Activated CD4-positive, CD25-positive, alpha-beta regulatory T cell (primary cell): ENCODE data around the gene CALML6.
"Not testable (repeated sequence)": the region's sequence is repeated elsewhere in the genome, so short reads cannot be mapped to it uniquely, and the experiment has no call there.

Source experiments
- DNase-seq, 4 experiments: peaks; one replicate each; lab custom pipeline; 2025; lab: John Stamatoyannopoulos, UW

CALML6 gene

DNA sequence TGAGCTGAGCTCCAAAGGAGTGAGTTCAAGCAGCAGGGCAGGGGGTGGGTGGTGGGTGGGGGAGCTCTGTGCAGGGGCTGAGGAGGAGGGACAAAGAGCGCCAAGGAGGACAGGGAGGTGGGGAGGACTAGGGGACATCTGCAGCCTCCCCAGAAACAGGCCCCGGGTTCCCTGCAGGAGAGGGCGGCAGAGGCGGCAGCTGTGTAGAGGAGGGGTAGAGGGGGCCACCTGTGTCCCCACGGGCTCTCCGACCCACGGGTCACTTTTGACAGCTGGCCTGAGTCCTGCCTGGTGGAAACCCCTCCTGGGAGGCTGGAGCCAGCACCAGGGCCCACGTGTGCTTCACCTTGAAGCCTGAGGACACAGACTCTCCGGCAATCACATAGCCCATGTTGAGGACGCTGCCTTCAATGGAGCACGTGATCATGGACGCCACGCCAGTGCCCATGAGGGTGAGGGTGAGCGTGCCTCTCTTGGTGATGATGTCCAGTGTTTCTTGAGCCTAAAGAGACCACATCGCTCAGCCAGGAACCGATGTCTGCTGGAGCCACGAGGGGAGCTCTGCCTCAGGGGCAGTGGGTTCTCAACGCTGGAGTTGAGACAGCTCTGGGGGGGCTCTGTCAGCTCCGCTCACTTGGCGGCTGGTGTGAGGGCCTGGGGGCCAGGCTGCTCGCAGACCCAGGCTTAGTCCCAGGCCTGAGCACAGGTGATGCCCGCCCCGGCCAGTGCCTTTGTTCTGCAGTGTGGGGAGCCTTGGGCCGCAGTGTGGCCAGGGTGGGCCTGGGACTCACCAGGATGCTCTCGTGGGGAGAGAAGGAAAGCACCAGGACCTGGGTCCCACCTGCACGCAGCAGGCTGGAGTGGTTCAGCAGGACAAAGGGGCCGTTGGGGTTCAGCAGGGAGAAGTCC, 10.6 kb downstream of the CALML6 start:
- no peak for DNase-seq

GRCh38 chr1:1926346-1926811, 11.3 kb downstream of the CALML6 start:
- DNase-seq: no peak

DNA sequence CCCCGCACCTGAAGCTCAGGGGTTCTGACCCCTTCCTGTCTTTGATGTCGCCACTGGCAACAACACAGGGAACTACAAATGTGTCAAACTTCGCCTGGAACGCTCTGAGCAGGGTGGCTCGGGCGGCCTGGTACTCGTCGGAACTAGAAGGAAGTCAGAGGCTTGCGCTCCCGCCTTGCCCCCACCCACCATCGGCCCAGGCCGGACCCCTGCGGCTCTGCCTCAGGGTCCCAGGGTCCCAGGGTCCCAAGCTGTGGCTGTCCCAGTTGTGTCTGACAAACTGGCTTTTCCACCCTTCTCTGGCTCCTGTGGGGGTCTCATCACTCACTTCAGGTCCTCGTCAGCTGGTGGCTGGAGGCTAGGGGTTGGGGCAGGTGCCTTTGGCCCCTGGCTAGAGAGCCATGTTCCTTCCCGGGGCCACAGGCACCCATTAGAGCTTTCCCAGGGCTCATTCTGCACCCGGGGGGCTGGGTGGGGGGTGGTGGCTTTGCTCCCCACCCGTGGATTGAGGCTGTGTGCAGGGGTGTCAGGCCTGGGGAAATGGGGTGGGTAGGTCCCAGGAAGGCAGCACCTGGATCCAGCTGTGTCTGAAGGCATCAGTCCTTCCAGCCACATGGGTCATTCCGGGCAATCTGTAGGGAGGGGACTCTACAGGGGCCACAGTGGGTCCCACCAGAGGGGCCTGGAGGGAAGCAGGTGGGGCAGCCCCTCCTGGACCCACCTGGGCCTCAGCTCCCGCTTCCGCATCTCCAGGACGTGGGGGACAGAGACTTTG, 12.0 kb downstream of the CALML6 start:
- DNase-seq: no peak

- no peak for DNase-seq
Measured at GRCh38 chr1:1927751-1928150, 12.7 kb downstream of the CALML6 start.

GRCh38 chr1:1928231-1929101, 13.4 kb downstream of the CALML6 start:
- no peak for DNase-seq

GRCh38 chr1:1929102-1929638, 14.1 kb downstream of the CALML6 start:
- no peak for DNase-seq

DNA sequence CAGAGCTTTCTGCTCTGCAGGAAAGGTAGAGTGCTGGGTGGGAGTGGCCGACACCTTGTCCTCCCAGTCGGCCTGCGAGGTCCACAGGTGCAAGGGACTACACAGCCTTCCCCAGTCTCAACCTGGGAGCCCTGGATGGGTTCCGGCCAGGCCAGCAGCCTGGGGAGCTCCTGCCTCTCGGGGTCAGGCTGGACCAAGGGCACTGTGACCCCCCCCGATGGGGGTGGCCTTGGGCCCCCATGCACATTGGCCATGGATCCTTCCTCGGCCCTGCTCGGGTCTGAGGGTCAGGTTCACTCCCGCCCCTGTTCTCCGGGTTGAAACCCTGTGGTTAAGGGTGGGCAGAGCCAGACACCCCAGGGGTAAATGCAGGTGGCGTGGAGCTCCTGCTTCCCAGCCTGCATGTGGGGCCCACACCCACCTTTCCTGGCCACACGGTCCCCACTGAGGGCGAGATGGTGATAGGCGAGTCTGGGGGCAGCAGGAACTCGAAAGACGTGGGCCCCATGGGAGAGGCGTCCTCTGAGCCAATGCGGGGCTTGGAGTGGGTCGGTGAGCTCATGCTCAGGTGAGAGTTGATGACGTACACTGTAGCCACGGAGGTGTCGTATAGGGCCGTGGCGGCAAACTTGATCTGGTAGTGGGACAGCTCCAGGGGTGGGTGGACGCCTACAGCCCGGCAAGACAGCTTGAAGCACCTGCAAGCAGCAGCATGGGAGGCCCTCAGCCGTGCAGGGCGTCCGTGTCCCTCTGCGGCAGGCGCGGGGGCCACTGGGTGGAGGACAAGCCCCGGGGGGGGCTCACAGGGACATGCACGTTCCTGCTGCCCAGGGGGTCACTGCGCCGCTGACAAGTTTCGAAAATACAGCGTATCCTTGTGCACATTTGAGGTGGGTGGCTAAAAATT, 14.8 kb downstream of the CALML6 start:
- no peak for DNase-seq

DNA sequence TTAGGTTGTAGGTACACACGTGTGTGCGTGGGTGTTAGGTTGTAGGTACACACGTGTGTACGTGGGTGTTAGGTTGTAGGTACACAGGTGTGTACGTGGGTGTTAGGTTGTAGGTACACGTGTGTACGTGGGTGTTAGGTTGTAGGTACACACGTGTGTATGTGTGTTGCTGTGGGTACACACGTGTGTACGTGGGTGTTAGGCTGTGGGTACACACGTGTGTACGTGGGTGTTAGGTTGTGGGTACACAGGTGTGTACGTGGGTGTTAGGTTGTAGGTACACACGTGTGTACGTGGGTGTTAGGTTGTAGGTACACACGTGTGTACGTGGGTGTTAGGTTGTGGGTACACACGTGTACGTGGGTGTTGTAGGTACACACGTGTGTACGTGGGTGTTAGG, 19.8 kb downstream of the CALML6 start:
- DNase-seq: not testable (repeated sequence)

DNA sequence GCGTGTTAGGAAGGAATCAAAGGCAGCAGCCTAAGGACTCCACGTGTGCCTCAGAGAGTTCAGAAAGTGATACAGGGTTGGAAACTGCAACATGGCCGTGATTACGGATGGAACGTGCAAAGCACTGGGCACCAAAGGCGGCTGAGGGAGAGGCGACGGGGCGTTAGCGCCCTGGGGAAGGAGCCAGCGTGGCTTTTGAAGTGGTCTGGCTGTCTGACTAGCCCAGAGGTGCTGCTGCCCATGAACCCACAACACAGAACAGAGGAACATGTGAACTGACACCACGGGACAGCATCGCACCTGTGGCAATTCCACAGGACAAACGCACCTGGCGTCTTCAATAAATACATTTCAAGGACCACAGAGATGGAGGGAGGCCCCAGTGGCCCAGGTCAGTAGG, 22.0 kb downstream of the CALML6 start:
- DNase-seq: no peak

DNA sequence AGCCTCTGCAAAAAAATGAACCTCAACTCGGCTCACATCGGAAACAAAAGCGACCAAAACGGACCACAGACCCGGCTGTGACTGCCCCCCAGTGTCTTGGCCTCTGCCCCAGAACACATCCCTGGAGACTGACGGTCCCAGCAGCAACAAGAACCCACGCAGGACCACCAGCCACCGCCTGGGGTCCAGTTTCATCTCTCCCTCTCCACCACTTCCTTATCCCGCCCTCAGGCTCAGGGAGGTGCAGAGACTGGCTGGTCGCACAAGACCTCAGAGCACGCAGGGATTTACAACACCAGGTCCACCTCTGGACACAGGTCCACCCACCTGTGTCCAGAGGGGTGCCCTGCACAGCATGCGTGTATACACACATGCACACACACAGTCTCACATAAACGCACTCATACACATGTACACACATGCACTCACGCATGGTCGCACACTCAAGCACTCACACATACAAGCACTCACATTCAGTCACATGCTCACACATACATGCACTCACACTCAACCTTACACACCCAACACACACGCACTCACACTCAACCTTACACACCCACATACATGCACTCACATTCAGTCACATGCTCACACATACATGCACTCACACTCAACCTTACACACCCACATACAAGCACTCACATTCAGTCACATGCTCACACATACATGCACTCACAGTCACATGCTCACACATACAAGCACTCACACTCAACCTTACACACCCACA, 22.7 kb downstream of the CALML6 start:
- DNase-seq: no peak

DNA sequence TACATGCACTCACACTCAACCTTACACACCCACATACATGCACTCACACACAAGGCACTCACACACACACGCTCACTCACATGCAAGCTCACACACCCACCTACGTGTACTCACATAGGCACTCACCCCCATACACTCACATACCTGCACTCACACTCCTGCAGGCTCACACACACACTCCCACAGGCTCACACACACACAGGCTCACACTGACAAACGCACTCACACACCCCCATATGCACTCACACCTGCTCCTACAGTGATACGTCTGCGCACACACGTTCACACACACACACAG, 23.2 kb downstream of the CALML6 start:
- DNase-seq: no peak

- DNase-seq: no peak
Measured at GRCh38 chr1:1938613-1939295, 23.7 kb downstream of the CALML6 start.

- no peak for DNase-seq
Measured at GRCh38 chr1:1939296-1940122, 24.4 kb downstream of the CALML6 start.

- no peak for DNase-seq
Measured at GRCh38 chr1:1940123-1940425, 25.0 kb downstream of the CALML6 start.

GRCh38 chr1:1941211-1941841, 26.3 kb downstream of the CALML6 start:
- no peak for DNase-seq

GRCh38 chr1:1941868-1942752, 27.1 kb downstream of the CALML6 start:
- DNase-seq: no peak
